K562 (cell line): ENCODE results near the gene SLC48A1. TPM values are rescaled to one million over a fixed set of nuclear protein-coding genes. Genes with fewer than 3 reads are reported as not detected.
A peak's percentile ranks its signal among the peaks of the same experiment; 100 is the strongest.

Source experiments
- ATAC-seq: fragments of 200-7000 bp; cut with Tn5 transposase; 3 replicates; pipeline ENCODE4 v1.9.1; 2020; ENCODE audit warnings: moderate library complexity
- BruUV-seq: library from RNA; stranded (reverse); fragments of 400-500 nt; replicated peaks from 2 replicates; lab custom pipeline; 2021; lab: Mats Ljungman, UMichigan
- CTCF ChIA-PET: fragments of 300-600 bp; formaldehyde crosslinking; extraction: SDS; loops from one replicate; lab custom pipeline; 2021; ENCODE audit warnings: low intra/inter-chr PET ratio; lab: Yijun Ruan, JAX
- POLR2A ChIA-PET: fragments of 300-600, 350-650 bp; sonication (Branson Sonifier 250); formaldehyde crosslinking; extraction: SDS; loops from one replicate; lab custom pipeline; 2021; ENCODE audit warnings: antibody characterized with exemption, inconsistent platforms; lab: Yijun Ruan, JAX
- DNase-seq, 4 experiments: peaks; one replicate each; pipeline versions ENCODE4 v3.0.0 to v3.0.0-alpha.2; 2011 to 2018; ENCODE audit warnings: low spot score in 3 of 4, mixed read lengths in 3 of 4; ENCODE audit errors: extremely low read depth in 1 of 4
- FAIRE-seq: peaks from 2 replicates; lab custom pipeline; 2011; peaks lifted over from hg19 to GRCh38; lab: Jason Lieb, UNC
- H2AFZ ChIP-seq: 2 replicates; pipeline ENCODE4 v1.6.0; 2011; ENCODE audit warnings: low read depth, low read length, control low read depth, inconsistent platforms
- H3K27ac ChIP-seq: fragments of 200-600 bp; 3 replicates; pipeline ENCODE4 v1.8.0; 2011; ENCODE audit warnings: low read depth, mild to moderate bottlenecking, control low read depth, inconsistent platforms, low read length, moderate library complexity, mixed read lengths; ENCODE audit errors: extremely low read depth
- H3K27me3 ChIP-seq, 2 experiments: fragments of 300-600 bp in 1 of 2; 2 replicates in 1 of 2; 3 replicates in 1 of 2; pipeline versions ENCODE4 v1.6.0 to v1.8.0; 2011; ENCODE audit warnings: inconsistent platforms in 2 of 2, low read length in 2 of 2, mild to moderate bottlenecking in 1 of 2, mixed read lengths in 1 of 2, moderate library complexity in 1 of 2; ENCODE audit not compliant: control insufficient read depth in 2 of 2, insufficient read depth in 2 of 2
- H3K36me3 ChIP-seq: fragments of 300-600 bp; 3 replicates; pipeline ENCODE4 v1.8.0; 2011; ENCODE audit warnings: mild to moderate bottlenecking, low read length, inconsistent platforms; ENCODE audit not compliant: control insufficient read depth, insufficient read depth
- H3K4me1 ChIP-seq, 2 experiments: fragments of 200-600 bp in 1 of 2; replicated peaks in 1 of 2; 2 replicates in 1 of 2; 3 replicates in 1 of 2; pipeline versions ENCODE4 v1.5.1 to v1.8.0; 2011; ENCODE audit warnings: inconsistent platforms in 2 of 2, low read length in 2 of 2, mild to moderate bottlenecking in 1 of 2, mixed read lengths in 1 of 2, moderate library complexity in 1 of 2; ENCODE audit not compliant: control insufficient read depth in 2 of 2, insufficient read depth in 2 of 2
- H3K4me2 ChIP-seq: 2 replicates; pipeline ENCODE4 v1.6.1; 2011; ENCODE audit warnings: low read length, control low read depth, inconsistent platforms, mixed read lengths; ENCODE audit not compliant: insufficient read depth
- H3K4me3 ChIP-seq: fragments of 200-600 bp; sonication (generic), shearing (Covaris generic); 2 replicates; pipeline ENCODE4 v1.5.1; 2016; ENCODE audit warnings: control low read depth, inconsistent platforms
- H3K79me2 ChIP-seq: fragments of 200-600 bp; 3 replicates; pipeline ENCODE4 v1.8.0; 2011; ENCODE audit warnings: low read length, inconsistent platforms; ENCODE audit not compliant: control insufficient read depth, insufficient read depth
- H3K9ac ChIP-seq, 2 experiments: 2 replicates each; pipeline versions ENCODE4 v1.6.0 to v1.6.1; 2011; ENCODE audit warnings: low read depth in 2 of 2, low read length in 2 of 2, control low read depth in 1 of 2, inconsistent platforms in 1 of 2, mild to moderate bottlenecking in 1 of 2, mixed read lengths in 1 of 2; ENCODE audit not compliant: insufficient read depth in 1 of 2
- H3K9me1 ChIP-seq: one replicate; pipeline ENCODE4 v1.6.0; 2011; ENCODE audit warnings: inconsistent platforms, mild to moderate bottlenecking, low read length, moderate library complexity; ENCODE audit not compliant: control insufficient read depth, insufficient read depth
- H3K9me3 ChIP-seq: replicated peaks from 2 replicates; pipeline ENCODE4 v1.5.1; 2011; ENCODE audit warnings: low read depth, low read length, inconsistent platforms; ENCODE audit not compliant: control insufficient read depth, insufficient read depth
- H4K20me1 ChIP-seq: replicated peaks from 2 replicates; pipeline ENCODE4 v1.6.1; 2011; ENCODE audit warnings: low read length, inconsistent platforms, mixed read lengths; ENCODE audit not compliant: control insufficient read depth, insufficient read depth
- MTA1 ChIP-seq: fragments of 450-650 bp; IDR thresholded peaks from 2 replicates; pipeline ENCODE4 v1.6.1; 2017; ENCODE audit warnings: borderline replicate concordance
- MTA3 ChIP-seq: fragments of 450-650 bp; formaldehyde crosslinking; IDR thresholded peaks from 2 replicates; pipeline ENCODE4 v1.6.1; 2017; ENCODE audit warnings: mild to moderate bottlenecking, borderline replicate concordance
- NEUROD1 ChIP-seq: fragments of 150-350 bp; IDR thresholded peaks from 2 replicates; pipeline ENCODE4 v1.6.1; 2014; ENCODE audit warnings: borderline replicate concordance, low read length, low read depth; ENCODE audit not compliant: partially characterized antibody
- NFIC ChIP-seq: fragments of 450-650 bp; IDR thresholded peaks from 2 replicates; pipeline ENCODE4 v1.6.1; 2017; ENCODE audit warnings: mild to moderate bottlenecking, inconsistent platforms
- RAD21 ChIP-seq, 2 experiments: fragments of 250-450 bp in 1 of 2; fragments of 450-650 bp in 1 of 2; sonication (Bioruptor Pico) in 1 of 2; formaldehyde crosslinking in 1 of 2; IDR thresholded peaks in 1 of 2; conservative IDR thresholded peaks in 1 of 2; 2 replicates each; pipeline versions ENCODE4 v1.4.0 to v1.8.0; 2020 to 2022; ENCODE audit warnings: mild to moderate bottlenecking in 2 of 2, moderate library complexity in 1 of 2
- RUNX1 ChIP-seq: sonication (generic); IDR thresholded peaks from 2 replicates; pipeline ENCODE4 v1.6.1; 2016; ENCODE audit warnings: antibody characterized with exemption, low read depth
- TSC22D4 ChIP-seq: fragments of 450-650 bp; IDR thresholded peaks from 2 replicates; pipeline ENCODE4 v1.6.1; 2016; ENCODE audit warnings: missing genetic modification characterization, missing biosample characterization, control low read depth
- WGBS: fragments of 100-300 bp; shearing (Covaris generic); methylation state at CpG from one replicate; pipeline ENCODE4 v1.1.6; 2016; ENCODE audit warnings: low coverage, mixed read lengths; ENCODE audit not compliant: insufficient coverage; ENCODE audit errors: missing lambda C conversion rate; 5-methylcytosine and 5-hydroxymethylcytosine counted together
- in situ Hi-C: fragments of 300-500 bp; cut with MboI; formaldehyde crosslinking; loops from 4 replicates; pipeline ENCODE4 v1.15.0; 2018; ENCODE audit warnings: inconsistent platforms, mixed read lengths
- intact Hi-C: fragments of 100-400 bp; cut with micrococcal nuclease; formaldehyde crosslinking; loops from 2 replicates; pipeline ENCODE4 v1.14.2; 2022
- polyA plus RNA-seq, 8 experiments: library from polyadenylated mRNA; depleted of rRNA in 4 of 8; stranded (reverse) in 5 of 8; unstranded in 3 of 8; fragments of >200 nt; fragmentation: Nextera tagmentation in 2 of 8; fragmentation: Illumina TruSeq in 1 of 8; extraction: Ambion mirVana in 2 of 8; extraction: Trizol in 1 of 8; gene quantifications; 2 replicates each; pipeline versions ENCODE4 v1.2.1 to v1.2.3, GENCODE V29; 2011 to 2014; ENCODE audit warnings: inconsistent platforms in 1 of 8, missing spikeins in 1 of 8
- total RNA-seq, 7 experiments: library from RNA; depleted of rRNA in 6 of 7; stranded (reverse); fragments of >200 nt in 6 of 7; fragmentation: Illumina TruSeq in 2 of 7; extraction: Trizol in 2 of 7; gene quantifications; 2 replicates each; pipeline versions ENCODE4 v1.2.1 to v1.2.3, GENCODE V29; 2011 to 2021; ENCODE audit warnings: low replicate concordance in 1 of 7

Gene SLC48A1
- total and polyA plus RNA-seq, 9 of the 15 experiments (the other 6 are each of a cell fraction or from before 2014, with no cell fraction given) = 10.7 to 37.5 (median 18.7) TPM

DNA sequence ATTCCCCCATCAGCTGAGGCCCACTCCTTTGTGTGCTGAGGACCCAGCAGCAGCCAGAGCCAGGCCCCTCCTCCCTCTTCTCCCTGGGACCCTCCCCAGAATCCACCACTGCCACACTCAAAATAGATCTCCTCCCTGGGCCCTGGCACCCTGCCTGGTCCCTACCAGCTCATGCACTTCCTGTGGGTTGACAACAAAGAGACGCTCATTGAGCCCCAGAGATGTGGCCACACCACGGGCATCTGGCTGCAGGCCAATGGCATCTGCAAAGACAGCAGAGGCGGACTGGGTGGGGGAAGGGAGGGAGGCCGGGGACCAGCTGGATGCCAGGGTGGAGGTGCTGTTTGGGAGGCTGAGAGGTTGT, 31.7 kb upstream of the SLC48A1 start:
- H3K9me3 ChIP-seq = no peaks in the 10 kb centered on the region
- DNase-seq = no peak
- no TSS peak for BruUV-seq
- H3K27me3 ChIP-seq = peaks cover 7 to 31% of the 10 kb centered on the region in 2 experiments; a peak in 4 of 5 replicates
- no peak overlapping the region for H3K27ac ChIP-seq
- ChIA-PET POLR2A (interaction anchor here (0.8 to 3.8 kb wide), 11 partner anchors 10 to 128 kb away, joined by 3 to 11 read pairs (median 4); partner anchors contain the start of gene ENDOU), CTCF (interaction anchor here (0.8 to 5.5 kb wide), 4 partner anchors 26 to 208 kb away, joined by 6 to 59 read pairs (median 24); no protein-coding TSS in a partner anchor)
- H3K9me1 ChIP-seq = no peaks in the 10 kb centered on the region
- TF ChIP-seq NFIC (peak; percentile 61), TSC22D4 (tag) (no peak), NEUROD1 (no peak), MTA3 (no peak), RAD21 (CRISPR knock-in tag; conservative IDR thresholded peaks at IDR 0.05 in 1 of 2, IDR thresholded peaks at IDR 0.05 in 1 of 2) (no peak), MTA1 (no peak), RUNX1 (no peak)
- no peak overlapping the region for H3K4me3 ChIP-seq
- no peaks in the 10 kb centered on the region for H3K36me3 ChIP-seq
- ATAC-seq = no peak
- 33% methylated on average over 3 of the region's 4 CpGs for WGBS
- no peaks in the 10 kb centered on the region; the same call in 1 of the 2 replicates for H4K20me1 ChIP-seq
- FAIRE-seq = no peak
- no peak overlapping the region for H3K4me2 ChIP-seq
- H2AFZ ChIP-seq = no peak overlapping the region
- in situ Hi-C loops = no loop called here
- intact Hi-C loops = no loop called here
- no peaks in the 10 kb centered on the region for H3K79me2 ChIP-seq
- peaks cover 36 to 60% of the 10 kb centered on the region in 2 experiments for H3K4me1 ChIP-seq
- H3K9ac ChIP-seq = 0 out of 4 replicates have a peak overlapping the region, but pooled peaks of 1 of the 2 experiments have one; percentile 67
